22Rv1 (cell line): ENCODE measurements around the gene MTPN.

ENCODE experiments used
- CTCF ChIP-seq: fragments of 450-650 bp; IDR thresholded peaks from 2 replicates; pipeline ENCODE4 v1.5.1; 2017; ENCODE audit warnings: mild to moderate bottlenecking
- ZFX ChIP-seq: fragments of 450-650 bp; IDR thresholded peaks from 2 replicates; pipeline ENCODE4 v1.6.1; 2017; ENCODE audit warnings: antibody characterized with exemption, borderline replicate concordance

GRCh38 chr7:135956393-135956792 lies 20.8 kb downstream of the MTPN start:
- TF ChIP-seq CTCF (no peak), ZFX (no peak)
